ENCODE measurements around the gene SLC25A43.

Gene SLC25A43

GRCh38 chrX:119410027-119410819, 11.1 kb downstream of the SLC25A43 start:
- DNase-seq (ENCODE audit: low read depth) = no peak
- no peak overlapping the region for H3K4me3 ChIP-seq (ENCODE audit: low read depth, low read length)
- no peak for TF ChIP-seq CTCF (IDR thresholded peaks at IDR 0.05; ENCODE audit: control insufficient read depth, extremely low read depth, insufficient read depth)

- TF ChIP-seq CTCF (IDR thresholded peaks at IDR 0.05; ENCODE audit: control insufficient read depth, extremely low read depth, insufficient read depth) = no peak
- no peak for DNase-seq (ENCODE audit: low read depth)
- H3K4me3 ChIP-seq (ENCODE audit: low read depth, low read length) = no peak overlapping the region
Observed at GRCh38 chrX:119410854-119411253, 11.7 kb downstream of the SLC25A43 start.

- no peak for TF ChIP-seq CTCF (IDR thresholded peaks at IDR 0.05; ENCODE audit: control insufficient read depth, extremely low read depth, insufficient read depth)
- DNase-seq (ENCODE audit: low read depth) = no peak
- no peak overlapping the region for H3K4me3 ChIP-seq (ENCODE audit: low read depth, low read length)
Observed at GRCh38 chrX:119411959-119412358, 12.8 kb downstream of the SLC25A43 start.

GRCh38 chrX:119417376-119417775, 18.2 kb downstream of the SLC25A43 start:
- no peak for DNase-seq (ENCODE audit: low read depth)
- no peak for TF ChIP-seq CTCF (IDR thresholded peaks at IDR 0.05; ENCODE audit: control insufficient read depth, extremely low read depth, insufficient read depth)
- no peak overlapping the region for H3K4me3 ChIP-seq (ENCODE audit: low read depth, low read length)

- DNase-seq (ENCODE audit: low read depth) = no peak
Observed at GRCh38 chrX:119417842-119418241, 18.7 kb downstream of the SLC25A43 start.

GRCh38 chrX:119419146-119419545, 20.0 kb downstream of the SLC25A43 start:
- no peak for TF ChIP-seq CTCF (IDR thresholded peaks at IDR 0.05; ENCODE audit: control insufficient read depth, extremely low read depth, insufficient read depth)
- DNase-seq (ENCODE audit: low read depth) = no peak
- H3K4me3 ChIP-seq (ENCODE audit: low read depth, low read length) = no peak overlapping the region

More at GRCh38 chrX:119417842-119418241, 18.7 kb downstream of the SLC25A43 start:
- no peak overlapping the region for H3K4me3 ChIP-seq (ENCODE audit: low read depth, low read length)
- peak; percentile 58 for TF ChIP-seq CTCF (IDR thresholded peaks at IDR 0.05; ENCODE audit: control insufficient read depth, extremely low read depth, insufficient read depth)

GRCh38 chrX:119419898-119420297, 20.8 kb downstream of the SLC25A43 start:
- no peak for DNase-seq (ENCODE audit: low read depth)
- no peak for TF ChIP-seq CTCF (IDR thresholded peaks at IDR 0.05; ENCODE audit: control insufficient read depth, extremely low read depth, insufficient read depth)
- no peak overlapping the region for H3K4me3 ChIP-seq (ENCODE audit: low read depth, low read length)
